AG10803 (cell line): ENCODE measurements around the gene ITPR1.
A peak's percentile ranks its signal among the peaks of the same experiment; 100 is the strongest.

Experiments used
- DNase-seq: peaks from one replicate; pipeline ENCODE4 v3.0.0; 2010; ENCODE audit warnings: low read depth
- H3K4me3 ChIP-seq: 2 replicates; pipeline ENCODE4 v1.5.1; 2011; ENCODE audit warnings: mild to moderate bottlenecking, low read length, control low read depth
- CTCF ChIP-seq: conservative IDR thresholded peaks from 2 replicates; pipeline ENCODE4 v1.5.1; 2011; ENCODE audit warnings: mild to moderate bottlenecking, low read length, control low read depth, inconsistent platforms

Gene ITPR1

GRCh38 chr3:4460334-4460733, 32.8 kb upstream of the ITPR1 start:
- TF ChIP-seq CTCF = no peak
- no peak overlapping the region for H3K4me3 ChIP-seq
- DNase-seq = no peak

GRCh38 chr3:4461468-4462090, 31.6 kb upstream of the ITPR1 start:
- TF ChIP-seq CTCF = no peak
- no peak overlapping the region for H3K4me3 ChIP-seq
- no peak for DNase-seq

GRCh38 chr3:4462369-4463040, 30.6 kb upstream of the ITPR1 start:
- no peak for TF ChIP-seq CTCF
- DNase-seq = no peak
- H3K4me3 ChIP-seq = no peak overlapping the region

- no peak for TF ChIP-seq CTCF
- H3K4me3 ChIP-seq = no peak overlapping the region
- no peak for DNase-seq
Observed at GRCh38 chr3:4464576-4464975, 28.6 kb upstream of the ITPR1 start.

DNA sequence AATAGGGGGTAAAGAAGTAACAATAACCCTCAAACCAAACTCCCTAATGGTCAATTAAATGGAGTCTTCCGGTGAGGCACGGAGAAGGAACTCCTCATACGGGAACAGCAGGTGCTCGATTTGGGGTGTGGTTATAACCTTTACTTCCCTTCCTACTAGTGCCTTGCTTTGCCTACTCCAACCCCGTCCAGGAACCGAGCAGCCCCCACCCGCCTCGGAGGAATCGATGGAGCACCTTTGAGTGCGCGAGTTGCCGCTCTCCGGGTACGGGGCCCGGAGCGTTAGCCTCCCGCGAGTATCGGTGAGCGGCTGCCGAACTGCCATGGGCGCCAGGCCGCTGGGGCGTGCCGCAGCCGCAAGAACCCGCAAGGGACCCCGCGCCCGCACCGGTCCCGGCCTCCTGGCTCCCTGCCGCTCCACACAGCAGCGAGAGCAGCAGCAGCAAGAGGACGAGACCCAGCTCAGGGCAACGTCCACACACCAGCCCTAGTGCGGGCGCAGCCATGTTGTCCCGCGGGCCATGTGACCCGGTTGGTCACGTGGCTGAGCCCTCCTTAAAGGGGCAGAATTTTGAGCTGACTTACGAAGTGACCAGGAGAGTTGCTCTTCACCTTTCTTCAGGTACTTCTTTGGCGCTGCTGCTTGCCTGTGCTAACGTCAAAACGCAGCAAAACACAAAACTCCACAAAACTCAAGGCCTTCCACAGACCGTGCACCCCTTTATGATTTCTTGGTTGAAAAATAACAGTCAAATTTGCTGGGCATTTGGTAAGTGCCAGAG, 26.2 kb upstream of the ITPR1 start, which contains the start of gene SUMF1:
SUMF1 (minus strand) TSS at position 529 of the 781 bp plus-strand sequence; CDS start at position 505, 24 bp downstream.
- TF ChIP-seq CTCF = no peak
- peak within 1 kb of the TSS; percentile 90 for H3K4me3 ChIP-seq
- peak; percentile 64 for DNase-seq

DNA sequence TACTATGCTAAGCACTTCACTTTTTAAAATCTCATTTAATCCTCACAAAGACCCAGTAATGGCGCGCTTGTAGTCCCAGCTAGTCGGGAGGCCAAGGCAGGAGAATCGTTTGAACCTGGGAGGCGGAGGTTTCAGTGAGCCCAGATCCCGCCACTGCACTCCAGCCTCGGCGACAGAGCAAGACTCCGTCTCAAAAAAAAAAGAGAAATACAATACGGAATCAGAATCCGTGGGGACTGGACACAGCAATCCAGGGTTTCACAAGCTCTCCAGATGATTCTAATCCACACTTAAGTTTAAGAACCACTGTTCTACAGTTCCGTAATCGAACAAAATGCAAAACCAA, 25.7 kb upstream of the ITPR1 start:
- no peak for TF ChIP-seq CTCF

More for the DNA sequence above, 25.7 kb upstream of the ITPR1 start:
- DNase-seq = no peak
- peak overlapping the region; percentile 90 for H3K4me3 ChIP-seq
